AG04450 (cell line): ENCODE results near the gene CGREF1. TPM values are rescaled to one million over a fixed set of nuclear protein-coding genes. Genes with fewer than 3 reads are reported as not detected.

ENCODE experiments used
- CTCF ChIA-PET: fragments of 300-600, 350-600 bp; formaldehyde crosslinking; extraction: SDS; loops from one replicate; lab custom pipeline; 2022; ENCODE audit warnings: antibody characterized with exemption, inconsistent platforms; lab: Charles Lee
- POLR2A ChIA-PET: fragments of 350-600 bp; formaldehyde crosslinking; extraction: SDS; loops from one replicate; lab custom pipeline; 2021; ENCODE audit warnings: antibody characterized with exemption, inconsistent platforms; lab: Yijun Ruan, JAX
- DNase-seq: peaks from one replicate; pipeline ENCODE4 v3.0.0-alpha.2; 2011; ENCODE audit warnings: low read depth, low spot score
- H3K27ac ChIP-seq: one replicate; pipeline ENCODE4 v1.5.1; 2012; ENCODE audit warnings: low read depth, low read length, control low read depth
- H3K27me3 ChIP-seq: one replicate; pipeline ENCODE4 v1.6.0; 2012; ENCODE audit warnings: low read length; ENCODE audit not compliant: control insufficient read depth, insufficient read depth
- H3K4me3 ChIP-seq: 2 replicates; pipeline ENCODE4 v1.5.1; 2011; ENCODE audit warnings: mild to moderate bottlenecking, low read depth, low read length, control low read depth
- H3K9me3 ChIP-seq: 2 replicates; pipeline ENCODE4 v1.5.1; 2012; ENCODE audit warnings: low read length; ENCODE audit not compliant: control insufficient read depth, insufficient read depth
- CTCF ChIP-seq: IDR thresholded peaks from 2 replicates; pipeline ENCODE4 v1.5.1; 2011; ENCODE audit warnings: low read depth, low read length, control low read depth, inconsistent platforms
- polyA plus RNA-seq: library from polyadenylated mRNA; depleted of rRNA; stranded (reverse); fragments of >200 nt; gene quantifications from 2 replicates; pipeline ENCODE4 v1.2.3, GENCODE V29; 2011

CGREF1 gene
- polyA plus RNA-seq, 1 experiment: 0.71 TPM

- ChIA-PET CTCF (no interaction called here), POLR2A (interaction anchor here (0.9 to 7.7 kb wide), 2 partner anchors 30 to 34 kb away, joined by 4 to 53 read pairs; partner anchors contain the start of gene AGBL5)
- no peaks in the 10 kb centered on the region for H3K27me3 ChIP-seq
- peak overlapping the region; percentile 29 for H3K4me3 ChIP-seq
- TF ChIP-seq CTCF: peak; percentile 32; the same call in 1 of the 2 replicates
- DNase-seq: no peak
- H3K27ac ChIP-seq: no peak overlapping the region
- H3K9me3 ChIP-seq: no peaks in the 10 kb centered on the region; the same call in 1 of the 2 replicates
Measured at GRCh38 chr2:27085673-27086089, 33.2 kb downstream of the CGREF1 start.

- no peak overlapping the region; the same call in 1 of the 2 replicates for H3K4me3 ChIP-seq
Measured at GRCh38 chr2:27085062-27085672, 33.8 kb downstream of the CGREF1 start.

GRCh38 chr2:27084297-27085061 is 34.4 kb downstream of the CGREF1 start:
- no peak for TF ChIP-seq CTCF
- Histone ChIP-seq H3K9me3 (no peaks in the 10 kb centered on the region; the same call in 1 of the 2 replicates), H3K27me3 (no peaks in the 10 kb centered on the region), H3K4me3 (no peak overlapping the region), H3K27ac (no peak overlapping the region)
- CTCF ChIA-PET: no interaction called here
- POLR2A ChIA-PET: interaction anchor here (0.6 to 7.7 kb wide), 4 partner anchors 12 to 235 kb away, joined by 4 to 53 read pairs (median 8); partner anchors contain the start of genes AGBL5 and OST4
- no peak for DNase-seq

More at GRCh38 chr2:27085062-27085672, 33.8 kb downstream of the CGREF1 start:
- TF ChIP-seq CTCF: no peak
- DNase-seq: no peak
- CTCF ChIA-PET: no interaction called here
- Histone ChIP-seq H3K9me3 (no peaks in the 10 kb centered on the region; the same call in 1 of the 2 replicates), H3K27ac (no peak overlapping the region), H3K27me3 (no peaks in the 10 kb centered on the region)
- POLR2A ChIA-PET: interaction anchor here (0.6 to 7.7 kb wide), 3 partner anchors 13 to 234 kb away, joined by 4 to 53 read pairs (median 11); partner anchors contain the start of genes AGBL5 and OST4

GRCh38 chr2:27083410-27084296 is 35.3 kb downstream of the CGREF1 start:
- POLR2A ChIA-PET: interaction anchor here (0.7 to 7.7 kb wide), 3 partner anchors 11 to 32 kb away, joined by 4 to 53 read pairs (median 11); partner anchors contain the start of genes AGBL5 and OST4
- DNase-seq: no peak
- H3K27me3 ChIP-seq: no peaks in the 10 kb centered on the region
- TF ChIP-seq CTCF: no peak
- CTCF ChIA-PET: no interaction called here
- no peaks in the 10 kb centered on the region; the same call in 1 of the 2 replicates for H3K9me3 ChIP-seq
- H3K27ac ChIP-seq: no peak overlapping the region
- H3K4me3 ChIP-seq: no peak overlapping the region
